Prostate gland (tissue), 2 donors: ENCODE measurements around the gene TCHHL1.

Experiments used
- POLR2A ChIP-seq: fragments of 450-650 bp; IDR thresholded peaks from one replicate; pipeline ENCODE4 v1.6.1; 2016; ENCODE audit warnings: antibody characterized with exemption, mild to moderate bottlenecking
- TF ChIP-seq, protein P1 (sequence below), 4 experiments: fragments of 200-600 bp in 2 of 4; fragments of 450-650 bp in 2 of 4; sonication (generic) in 2 of 4; IDR thresholded peaks; 1 replicate in 3 of 4; 2 replicates in 1 of 4; pipeline ENCODE4 v1.5.1; 2016 to 2019; ENCODE audit warnings: antibody characterized with exemption in 4 of 4, mild to moderate bottlenecking in 2 of 4, moderate library complexity in 2 of 4

DNA sequence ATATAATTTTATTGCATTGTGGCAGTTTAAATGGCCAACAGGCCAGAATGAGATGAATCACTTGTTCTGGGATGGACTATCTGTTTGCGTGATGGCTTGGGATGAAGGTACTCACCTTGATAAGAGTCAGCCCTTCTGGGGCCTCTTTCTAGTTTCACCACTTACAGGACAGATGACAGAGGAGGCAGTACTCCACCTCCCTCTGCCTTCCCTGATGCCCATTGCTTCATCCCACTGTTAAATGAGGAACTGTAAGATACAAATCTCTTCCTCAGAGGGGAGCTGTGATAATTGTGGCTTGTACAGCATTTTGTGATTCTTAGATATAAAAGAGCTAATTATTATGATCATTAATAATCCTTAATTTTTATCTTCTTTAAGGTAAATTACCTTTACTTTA is 30.1 kb upstream of the TCHHL1 start:
- TF ChIP-seq, protein P1, sequence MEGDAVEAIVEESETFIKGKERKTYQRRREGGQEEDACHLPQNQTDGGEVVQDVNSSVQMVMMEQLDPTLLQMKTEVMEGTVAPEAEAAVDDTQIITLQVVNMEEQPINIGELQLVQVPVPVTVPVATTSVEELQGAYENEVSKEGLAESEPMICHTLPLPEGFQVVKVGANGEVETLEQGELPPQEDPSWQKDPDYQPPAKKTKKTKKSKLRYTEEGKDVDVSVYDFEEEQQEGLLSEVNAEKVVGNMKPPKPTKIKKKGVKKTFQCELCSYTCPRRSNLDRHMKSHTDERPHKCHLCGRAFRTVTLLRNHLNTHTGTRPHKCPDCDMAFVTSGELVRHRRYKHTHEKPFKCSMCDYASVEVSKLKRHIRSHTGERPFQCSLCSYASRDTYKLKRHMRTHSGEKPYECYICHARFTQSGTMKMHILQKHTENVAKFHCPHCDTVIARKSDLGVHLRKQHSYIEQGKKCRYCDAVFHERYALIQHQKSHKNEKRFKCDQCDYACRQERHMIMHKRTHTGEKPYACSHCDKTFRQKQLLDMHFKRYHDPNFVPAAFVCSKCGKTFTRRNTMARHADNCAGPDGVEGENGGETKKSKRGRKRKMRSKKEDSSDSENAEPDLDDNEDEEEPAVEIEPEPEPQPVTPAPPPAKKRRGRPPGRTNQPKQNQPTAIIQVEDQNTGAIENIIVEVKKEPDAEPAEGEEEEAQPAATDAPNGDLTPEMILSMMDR (IDR thresholded peaks at IDR 0.05) = no peak
- TF ChIP-seq POLR2A = no peak
